Body of pancreas (tissue), 4 donors: Measurements from ENCODE around the gene CNDP2. TPM values are rescaled to one million over a fixed set of nuclear protein-coding genes. Genes with fewer than 3 reads are reported as not detected.

Experiments
- ATAC-seq: fragments of 150-250 bp; one replicate; pipeline ENCODE4 v1.9.1; 2016
- DNase-seq, 4 donors: peaks; one replicate each; pipeline ENCODE4 v3.0.0-alpha.2; 2019
- H3K27ac ChIP-seq, 4 donors: fragments of 200-600 bp; sonication (generic); 1 replicate in 3 of 4; 2 replicates in 1 of 4; pipeline versions ENCODE4 v1.5.1 to v1.6.1; 2016 to 2019; ENCODE audit warnings: mild to moderate bottlenecking in 1 of 4, mixed read lengths in 1 of 4, moderate library complexity in 1 of 4
- H3K27me3 ChIP-seq, 2 donors: fragments of 200-600 bp; sonication (generic); one replicate each; pipeline ENCODE4 v1.6.0; 2016; ENCODE audit warnings: mild to moderate bottlenecking in 1 of 2
- H3K36me3 ChIP-seq, 2 donors: fragments of 200-600 bp; sonication (generic); replicated peaks in 1 of 2; 2 replicates each; pipeline ENCODE4 v1.5.1; 2016; ENCODE audit warnings: low read depth in 2 of 2; ENCODE audit not compliant: insufficient read depth in 1 of 2
- H3K4me1 ChIP-seq: fragments of 200-600 bp; sonication (generic); one replicate; pipeline ENCODE4 v1.6.0; 2016
- H3K4me3 ChIP-seq, 2 donors: fragments of 200-600 bp; sonication (generic); 1 replicate in 1 of 2; 2 replicates in 1 of 2; pipeline ENCODE4 v1.5.1; 2016 to 2019
- H3K9me3 ChIP-seq, 3 donors: fragments of 200-600 bp; sonication (generic); 1 replicate in 2 of 3; 2 replicates in 1 of 3; pipeline ENCODE4 v1.5.1; 2016
- CTCF ChIP-seq, 7 experiments: fragments of 450-650 bp in 4 of 7; fragments of 200-600 bp in 3 of 7; sonication (generic) in 3 of 7; IDR thresholded peaks; one replicate each; pipeline ENCODE4 v1.5.1; 2016 to 2019; ENCODE audit warnings: antibody characterized with exemption in 7 of 7
- POLR2A ChIP-seq, 3 donors: fragments of 450-650 bp; IDR thresholded peaks; one replicate each; pipeline ENCODE4 v1.6.1; 2016; ENCODE audit warnings: antibody characterized with exemption in 3 of 3, mild to moderate bottlenecking in 2 of 3
- WGBS, 2 donors: methylation state at CpG; one replicate each; pipeline ENCODE4 v1.1.5; 2017; 5-methylcytosine and 5-hydroxymethylcytosine counted together
- intact Hi-C: fragments of 100-400 bp; cut with DNase I; formaldehyde crosslinking; loops from one replicate; pipeline ENCODE4 v1.15.1; 2023
- total RNA-seq, 2 donors: library from RNA; depleted of rRNA; stranded (reverse); fragments of >200 nt; gene quantifications; one replicate each; pipeline ENCODE4 v1.1.0, GENCODE V29; 2016

The CNDP2 gene
- total RNA-seq, 2 donors from 2014 or later = 83.0 to 145 TPM

- WGBS, 2 donors = 93 to 94% methylated on average over 17 to 21 of the region's 21 CpGs
Measured at GRCh38 chr18:74534150-74534969, 38.2 kb downstream of the CNDP2 start, which contains the start of gene CNDP1. Gene CNDP1, plus strand, starts transcription at chr18:74534500. Its CDS starts 168 bp downstream, at chr18:74534668.

GRCh38 chr18:74534981-74535649 lies 39.0 kb downstream of the CNDP2 start:
- no peaks in the 10 kb centered on the region for H3K36me3 ChIP-seq
- peaks cover 14% of the 10 kb centered on the region for H3K4me1 ChIP-seq
- H3K27me3 ChIP-seq = no peaks in the 10 kb centered on the region
- H3K9me3 ChIP-seq = no peaks in the 10 kb centered on the region
- H3K27ac ChIP-seq = no peak overlapping the region
- TF ChIP-seq CTCF (IDR thresholded peaks at IDR 0.05) = no peak
- no peak for TF ChIP-seq POLR2A (IDR thresholded peaks at IDR 0.05)
- no peak overlapping the region for H3K4me3 ChIP-seq
- intact Hi-C loops = no loop called here
- no peak for ATAC-seq
- no peak for DNase-seq
- 85 to 87% methylated on average over 9 of the region's 9 CpGs for WGBS, 2 donors

More at GRCh38 chr18:74534150-74534969, 38.2 kb downstream of the CNDP2 start, which contains the start of gene CNDP1:
- intact Hi-C loops = no loop called here
- no peak within 1 kb of the TSS for H3K4me3 ChIP-seq
- H3K4me1 ChIP-seq = peaks cover 10% of the 10 kb centered on the region
- H3K9me3 ChIP-seq = no peaks in the 10 kb centered on the region
- no peak for DNase-seq
- ATAC-seq = no peak
- H3K27me3 ChIP-seq = no peaks in the 10 kb centered on the region
- H3K27ac ChIP-seq = no peak within 1 kb of the TSS
- H3K36me3 ChIP-seq = no peaks in the 10 kb centered on the region
- TF ChIP-seq CTCF (IDR thresholded peaks at IDR 0.05) (no peak), POLR2A (IDR thresholded peaks at IDR 0.05) (no peak)

- ATAC-seq (no peak), DNase-seq (no peak)
- no peak overlapping the region for H3K4me3 ChIP-seq
- no peaks in the 10 kb centered on the region for H3K36me3 ChIP-seq
- H3K27me3 ChIP-seq = no peaks in the 10 kb centered on the region
- intact Hi-C loops = no loop called here
- WGBS, 2 donors = 32 to 47% methylated on average over 11 of the region's 11 CpGs
- peak overlapping the region in 2 of 4 donors; percentile 17 to 29 for H3K27ac ChIP-seq
- peaks cover 28% of the 10 kb centered on the region for H3K4me1 ChIP-seq
- TF ChIP-seq CTCF (IDR thresholded peaks at IDR 0.05) (no peak), POLR2A (IDR thresholded peaks at IDR 0.05) (no peak)
- H3K9me3 ChIP-seq = no peaks in the 10 kb centered on the region
Measured at GRCh38 chr18:74539289-74539688, 43.1 kb downstream of the CNDP2 start.

GRCh38 chr18:74540652-74541421 lies 44.7 kb downstream of the CNDP2 start:
- Histone ChIP-seq H3K27ac (no peak overlapping the region), H3K36me3 (no peaks in the 10 kb centered on the region), H3K4me3 (no peak overlapping the region), H3K9me3 (no peaks in the 10 kb centered on the region), H3K4me1 (peaks cover 28% of the 10 kb centered on the region), H3K27me3 (no peaks in the 10 kb centered on the region)
- ATAC-seq = no peak
- DNase-seq = no peak
- no peak for TF ChIP-seq POLR2A (IDR thresholded peaks at IDR 0.05)
- TF ChIP-seq CTCF (IDR thresholded peaks at IDR 0.05) = no peak
- 85% methylated on average over 14 to 20 of the region's 20 CpGs for WGBS, 2 donors
- intact Hi-C loops = no loop called here
